ENCODE measurements around the gene PDZD2.

DNA sequence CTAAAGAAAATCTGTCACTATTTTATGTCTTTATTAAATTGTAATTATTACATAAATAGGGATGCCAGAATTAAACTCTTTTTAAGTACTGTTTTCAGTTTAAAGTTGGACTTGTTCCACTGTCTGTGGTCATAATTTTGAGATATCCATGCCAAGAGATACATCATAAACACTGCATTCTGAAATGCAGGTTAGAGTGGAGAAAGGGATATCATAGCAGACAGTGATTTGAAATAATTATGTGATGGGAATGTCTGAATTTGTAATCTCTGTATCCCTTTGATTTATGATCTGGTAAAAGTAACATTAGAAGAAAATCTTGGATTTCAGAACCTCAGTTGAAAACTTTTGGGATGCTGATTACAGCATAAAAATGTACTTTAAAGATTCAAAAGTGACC lies 313.1 kb downstream of the PDZD2 start:
- TF ChIP-seq, protein P1, sequence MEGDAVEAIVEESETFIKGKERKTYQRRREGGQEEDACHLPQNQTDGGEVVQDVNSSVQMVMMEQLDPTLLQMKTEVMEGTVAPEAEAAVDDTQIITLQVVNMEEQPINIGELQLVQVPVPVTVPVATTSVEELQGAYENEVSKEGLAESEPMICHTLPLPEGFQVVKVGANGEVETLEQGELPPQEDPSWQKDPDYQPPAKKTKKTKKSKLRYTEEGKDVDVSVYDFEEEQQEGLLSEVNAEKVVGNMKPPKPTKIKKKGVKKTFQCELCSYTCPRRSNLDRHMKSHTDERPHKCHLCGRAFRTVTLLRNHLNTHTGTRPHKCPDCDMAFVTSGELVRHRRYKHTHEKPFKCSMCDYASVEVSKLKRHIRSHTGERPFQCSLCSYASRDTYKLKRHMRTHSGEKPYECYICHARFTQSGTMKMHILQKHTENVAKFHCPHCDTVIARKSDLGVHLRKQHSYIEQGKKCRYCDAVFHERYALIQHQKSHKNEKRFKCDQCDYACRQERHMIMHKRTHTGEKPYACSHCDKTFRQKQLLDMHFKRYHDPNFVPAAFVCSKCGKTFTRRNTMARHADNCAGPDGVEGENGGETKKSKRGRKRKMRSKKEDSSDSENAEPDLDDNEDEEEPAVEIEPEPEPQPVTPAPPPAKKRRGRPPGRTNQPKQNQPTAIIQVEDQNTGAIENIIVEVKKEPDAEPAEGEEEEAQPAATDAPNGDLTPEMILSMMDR (IDR thresholded peaks at IDR 0.05): no peak
- TF ChIP-seq POLR2A (IDR thresholded peaks at IDR 0.05): no peak

All from heart left ventricle (tissue), 13 donors.